Heart right ventricle (tissue), 16 donors: Measurements from ENCODE around the gene LUC7L. TPM values are rescaled to one million over a fixed set of nuclear protein-coding genes. Genes with fewer than 3 reads are reported as not detected.

ENCODE experiments used
- ATAC-seq, 8 donors: fragments of 200-7000 bp; cut with Tn5 transposase; one replicate each; pipeline ENCODE4 v1.9.1; 2020; ENCODE audit warnings: mild to moderate bottlenecking in 8 of 8, moderate library complexity in 8 of 8, moderate number of reproducible peaks in 1 of 8
- DNase-seq, 2 donors: peaks; one replicate each; pipeline ENCODE4 v3.0.0-alpha.2; 2020
- H3K27ac ChIP-seq, 10 donors: fragments of 200-600 bp; sonication (generic) in 2 of 10; one replicate each; pipeline versions ENCODE4 v1.5.0 to v1.8.0; 2020 to 2022; ENCODE audit warnings: mild to moderate bottlenecking in 3 of 10
- H3K27me3 ChIP-seq, 7 donors: fragments of 200-600 bp; one replicate each; pipeline ENCODE4 v1.8.0; 2021 to 2022; ENCODE audit warnings: mild to moderate bottlenecking in 2 of 7
- H3K36me3 ChIP-seq, 9 donors: fragments of 200-600 bp; sonication (generic) in 1 of 9; one replicate each; pipeline versions ENCODE4 v1.5.0 to v1.8.0; 2020 to 2022; ENCODE audit warnings: mild to moderate bottlenecking in 2 of 9
- H3K4me1 ChIP-seq, 9 donors: fragments of 200-600 bp; sonication (generic) in 1 of 9; one replicate each; pipeline versions ENCODE4 v1.5.0 to v1.8.0; 2020 to 2022; ENCODE audit warnings: mild to moderate bottlenecking in 4 of 9
- H3K4me3 ChIP-seq, 10 donors: fragments of 200-600 bp; sonication (generic) in 2 of 10; one replicate each; pipeline versions ENCODE4 v1.5.0 to v1.8.0; 2020 to 2022; ENCODE audit warnings: mild to moderate bottlenecking in 7 of 10, moderate library complexity in 2 of 10
- H3K9me3 ChIP-seq, 11 donors: fragments of 200-600 bp in 10 of 11; sonication (generic) in 2 of 11; one replicate each; pipeline versions ENCODE4 v1.5.0 to v1.8.0; 2013 to 2022; ENCODE audit warnings: mild to moderate bottlenecking in 2 of 11, control low read depth in 1 of 11, moderate library complexity in 1 of 11
- CTCF ChIP-seq, 9 donors: fragments of 200-600 bp; sonication (generic) in 2 of 9; IDR thresholded peaks; one replicate each; pipeline versions ENCODE4 v1.5.0 to v1.8.0; 2021 to 2022; ENCODE audit warnings: antibody characterized with exemption in 9 of 9, mild to moderate bottlenecking in 5 of 9, moderate library complexity in 1 of 9
- WGBS, 2 donors: extraction: QIAGEN DNeasy Blood & Tissue Kit; methylation state at CpG; one replicate each; pipeline ENCODE4 v1.1.7; 2013; ENCODE audit warnings: inconsistent platforms in 1 of 2; 5-methylcytosine and 5-hydroxymethylcytosine counted together
- intact Hi-C, 10 donors: fragments of 100-400 bp; cut with DNase I; formaldehyde crosslinking; loops; one replicate each; pipeline versions ENCODE4 v1.11.1 to v1.14.2; 2022
- polyA plus RNA-seq, 2 donors: library from polyadenylated mRNA; stranded (reverse); fragments of 200-250 nt; gene quantifications; one replicate each; pipeline ENCODE4 v1.2.3, GENCODE V29; 2013
- total RNA-seq, 10 donors: library from RNA; stranded (reverse); fragmentation: NEBNext Ultra II Directional in 3 of 10; extraction: Animal tissue kit (Norgen Biotek cat#: 25700) in 3 of 10; gene quantifications; one replicate each; pipeline versions ENCODE4 v1.2.1 to v1.2.4, GENCODE V29; 2021 to 2023
- donor health status: Arrhythmogenic right ventricular cardiomyopathy.
- donor health status: ischemic (EF 13 %, LVEDD 7.1; RV severe dilation, severe dysfunction).
- donor health status: healthy with polysubstance abuse.
- donor health status: DM: no; HTN: yes; CAD: no.
- donor health status: DM: no; HTN: no; CAD: no.
- donor health status: ischemic (EF 25% LVEDD 6.9; RV normal size, moderate dysfunction).
- donor health status: ischemic (EF 25% LVEDD 5.7; RV mildly dilated, moderate dysfunction).
- donor health status: healthy.
- donor health status: DM: yes; HTN: yes; CAD: no.
- donor health status: Ischemic cardiomyopathy.
- donor health status: ischemic (EF 35%, LVEDD 5.7; RV mildly dilated, moderate dysfunction).
- donor health status: nonischemic (EF 11% LVEDD 7.7; RV severe dilation, severe dysfunction).
- donor health status: DM: yes; HTN: yes; CAD: no.
- donor health status: PGD.
- donor health status: ischemic (EF 29% LVEDD 5.4; RV normal size, mild dysfunction).
- donor health status: nonischemic (EF 23%, LVEDD 6.1; RV moderate dilation, normal function).

The LUC7L gene
- total and polyA plus RNA-seq, 12 donors, result 14.4 to 139 (median 20.8) TPM

GRCh38 chr16:181565-182021 lies 47.7 kb downstream of the LUC7L start:
- WGBS, 2 donors, result 9 to 12% methylated on average over 22 of the region's 22 CpGs
- peak; percentile 62 to 78 for DNase-seq
- H3K27me3 ChIP-seq, result peaks cover 15 to 48% (median 39%) of the 10 kb centered on the region in 7 donors
- no peak overlapping the region for H3K27ac ChIP-seq
- TF ChIP-seq CTCF (IDR thresholded peaks at IDR 0.05), result peak; percentile 88 to 97 (median 93)
- H3K4me1 ChIP-seq, result peaks cover 12 to 29% (median 17%) of the 10 kb centered on the region in 9 donors
- ATAC-seq, result no peak
- peak overlapping the region in 7 of 10 donors; percentile 22 to 47 (median 40) for H3K4me3 ChIP-seq
- peaks cover 0 to 13% (median 0%) of the 10 kb centered on the region in 9 donors for H3K36me3 ChIP-seq
- H3K9me3 ChIP-seq, result no peaks in the 10 kb centered on the region
- intact Hi-C loops, result loop anchor here in 8 of 10 donors (1.0 to 5.0 kb wide), 4 partner anchors 71 to 75 kb away; no protein-coding TSS in a partner anchor

GRCh38 chr16:180681-181564 lies 48.3 kb downstream of the LUC7L start:
- intact Hi-C loops, result loop anchor here in 8 of 10 donors (1.0 to 5.0 kb wide), 4 partner anchors 70 to 74 kb away; no protein-coding TSS in a partner anchor
- no peak for DNase-seq
- WGBS, 2 donors, result 0 to 1% methylated on average over 87 to 89 of the region's 89 CpGs
- peaks cover 12 to 29% (median 17%) of the 10 kb centered on the region in 9 donors for H3K4me1 ChIP-seq
- ATAC-seq, result peak; percentile 71 to 83 (median 76)
- no peak for TF ChIP-seq CTCF (IDR thresholded peaks at IDR 0.05)
- no peaks in the 10 kb centered on the region for H3K9me3 ChIP-seq
- H3K27ac ChIP-seq, result no peak overlapping the region
- peaks cover 15 to 50% (median 39%) of the 10 kb centered on the region in 7 donors for H3K27me3 ChIP-seq
- peaks cover 0 to 13% (median 0%) of the 10 kb centered on the region in 9 donors for H3K36me3 ChIP-seq
- peak overlapping the region in 9 of 10 donors; percentile 22 to 47 (median 38) for H3K4me3 ChIP-seq

GRCh38 chr16:180101-180675 lies 49.1 kb downstream of the LUC7L start, which contains the start of gene HBQ1:
Gene HBQ1 (plus strand): TSS chr16:180459. CDS start chr16:180487, 28 bp downstream.
- intact Hi-C loops, result loop anchor here in 7 of 10 donors (2.0 to 5.0 kb wide), 3 partner anchors 69 to 73 kb away; no protein-coding TSS in a partner anchor
- Histone ChIP-seq H3K36me3 (peaks cover 0 to 9% (median 0%) of the 10 kb centered on the region in 9 donors), H3K27me3 (peaks cover 19 to 57% (median 45%) of the 10 kb centered on the region in 7 donors), H3K4me3 (peak within 1 kb of the TSS in 9 of 10 donors; percentile 22 to 47 (median 38)), H3K27ac (no peak within 1 kb of the TSS), H3K4me1 (peaks cover 12 to 29% (median 17%) of the 10 kb centered on the region in 9 donors), H3K9me3 (no peaks in the 10 kb centered on the region)
- peak in 2 of 8 donors; percentile 22 to 34 for ATAC-seq
- WGBS, 2 donors, result 6 to 9% methylated on average over 41 to 59 of the region's 59 CpGs
- peak in 6 of 9 donors; percentile 30 to 58 (median 46) for TF ChIP-seq CTCF (IDR thresholded peaks at IDR 0.05)
- DNase-seq, result peak in 1 of 2 donors; percentile 24
